Liver (tissue), 9 donors: Measurements from ENCODE around the gene EP400. TPM values are rescaled to one million over a fixed set of nuclear protein-coding genes. Genes with fewer than 3 reads are reported as not detected.
"Not testable (repeated sequence)": the region's sequence is repeated elsewhere in the genome, so short reads cannot be mapped to it uniquely, and the experiment has no call there.

Experiments used
- DNase-seq: peaks from one replicate; pipeline ENCODE4 v3.0.0-alpha.2; 2017; ENCODE audit warnings: low spot score
- H3K27ac ChIP-seq, 2 donors: one replicate each; pipeline ENCODE4 v1.7.0; 2013; ENCODE audit warnings: inconsistent platforms in 2 of 2, low read length in 2 of 2, control low read depth in 1 of 2, low read depth in 1 of 2, mild to moderate bottlenecking in 1 of 2
- H3K27me3 ChIP-seq, 4 donors: one replicate each; pipeline versions ENCODE4 v1.6.1 to v1.7.0; 2013; ENCODE audit warnings: low read length in 3 of 4, inconsistent platforms in 1 of 4, mild to moderate bottlenecking in 1 of 4, moderate library complexity in 1 of 4; ENCODE audit not compliant: control insufficient read depth in 4 of 4, insufficient read depth in 4 of 4
- H3K36me3 ChIP-seq, 4 donors: one replicate each; pipeline versions ENCODE4 v1.6.1 to v1.7.0; 2013; ENCODE audit warnings: low read length in 3 of 4, mild to moderate bottlenecking in 3 of 4, low read depth in 1 of 4, moderate library complexity in 1 of 4; ENCODE audit not compliant: control insufficient read depth in 4 of 4, insufficient read depth in 3 of 4
- H3K4me1 ChIP-seq, 4 donors: one replicate each; pipeline versions ENCODE4 v1.6.1 to v1.7.0; 2013; ENCODE audit warnings: low read length in 3 of 4, mild to moderate bottlenecking in 3 of 4, moderate library complexity in 1 of 4; ENCODE audit not compliant: control insufficient read depth in 4 of 4, insufficient read depth in 4 of 4
- H3K4me3 ChIP-seq, 3 donors: one replicate each; pipeline versions ENCODE4 v1.6.1 to v1.7.0; 2013; ENCODE audit warnings: low read length in 3 of 3, control low read depth in 1 of 3, low read depth in 1 of 3, mild to moderate bottlenecking in 1 of 3
- H3K9ac ChIP-seq, 2 donors: one replicate each; pipeline ENCODE4 v1.7.0; 2013; ENCODE audit warnings: low read length in 2 of 2, mild to moderate bottlenecking in 2 of 2, moderate library complexity in 2 of 2, control low read depth in 1 of 2, low read depth in 1 of 2
- H3K9me3 ChIP-seq, 4 donors: one replicate each; pipeline versions ENCODE4 v1.6.1 to v1.7.0; 2013; ENCODE audit warnings: low read length in 3 of 4; ENCODE audit not compliant: control insufficient read depth in 4 of 4
- EGR1 ChIP-seq, 2 donors: IDR thresholded peaks; 2 replicates each; pipeline ENCODE4 v1.6.1; 2016 to 2018; ENCODE audit warnings: antibody characterized with exemption in 2 of 2, low read depth in 2 of 2
- FOXA1 ChIP-seq: IDR thresholded peaks from 2 replicates; pipeline ENCODE4 v1.6.1; 2016; ENCODE audit warnings: antibody characterized with exemption
- FOXA2 ChIP-seq: IDR thresholded peaks from 2 replicates; pipeline ENCODE4 v1.6.1; 2016; ENCODE audit warnings: antibody characterized with exemption
- GABPA ChIP-seq, 2 donors: IDR thresholded peaks in 1 of 2; conservative IDR thresholded peaks in 1 of 2; 2 replicates each; pipeline ENCODE4 v1.6.1; 2016; ENCODE audit warnings: antibody characterized with exemption in 2 of 2, mild to moderate bottlenecking in 1 of 2, moderate library complexity in 1 of 2
- HNF4A ChIP-seq, 2 donors: conservative IDR thresholded peaks; 2 replicates each; pipeline ENCODE4 v1.6.1; 2016; ENCODE audit warnings: antibody characterized with exemption in 2 of 2, mild to moderate bottlenecking in 2 of 2
- HNF4G ChIP-seq: IDR thresholded peaks from 2 replicates; pipeline ENCODE4 v1.6.1; 2016; ENCODE audit warnings: antibody characterized with exemption
- JUND ChIP-seq, 2 donors: IDR thresholded peaks; 2 replicates each; pipeline ENCODE4 v1.6.1; 2016; ENCODE audit warnings: antibody characterized with exemption in 2 of 2
- NR2F2 ChIP-seq: IDR thresholded peaks from 2 replicates; pipeline ENCODE4 v1.6.1; 2016; ENCODE audit warnings: antibody characterized with exemption
- RAD21 ChIP-seq, 2 donors: IDR thresholded peaks; 2 replicates each; pipeline ENCODE4 v1.6.1; 2016; ENCODE audit warnings: antibody characterized with exemption in 2 of 2, mild to moderate bottlenecking in 2 of 2
- RXRA ChIP-seq, 2 donors: IDR thresholded peaks; 2 replicates each; pipeline ENCODE4 v1.6.1; 2017 to 2018; ENCODE audit warnings: antibody characterized with exemption in 2 of 2, mild to moderate bottlenecking in 1 of 2
- SP1 ChIP-seq: IDR thresholded peaks from 2 replicates; pipeline ENCODE4 v1.6.1; 2018; ENCODE audit warnings: antibody characterized with exemption, mild to moderate bottlenecking
- TAF1 ChIP-seq: conservative IDR thresholded peaks from 2 replicates; pipeline ENCODE4 v1.6.1; 2016; ENCODE audit warnings: antibody characterized with exemption, mild to moderate bottlenecking
- YY1 ChIP-seq: IDR thresholded peaks from 2 replicates; pipeline ENCODE4 v1.6.1; 2016; ENCODE audit warnings: antibody characterized with exemption, mild to moderate bottlenecking
- WGBS: extraction: QIAGEN DNeasy Blood & Tissue Kit; methylation state at CpG from one replicate; pipeline ENCODE4 v1.1.7; 2013; 5-methylcytosine and 5-hydroxymethylcytosine counted together
- polyA plus RNA-seq, 2 donors: library from polyadenylated mRNA; stranded (reverse) in 1 of 2; unstranded in 1 of 2; fragments of 200-250 nt in 1 of 2; fragments of >200 nt in 1 of 2; fragmentation: Nextera tagmentation in 1 of 2; extraction: Ambion mirVana in 1 of 2; gene quantifications; one replicate each; pipeline versions ENCODE4 v1.2.1 to v1.2.3, GENCODE V29; 2013 to 2015
- total RNA-seq, 2 donors: library from RNA; depleted of rRNA; stranded (reverse); fragments of >200 nt; gene quantifications; one replicate each; pipeline ENCODE4 v1.2.3, GENCODE V29; 2014
- TF ChIP-seq, protein P1 (sequence below): IDR thresholded peaks from 2 replicates; pipeline ENCODE4 v1.6.1; 2016; ENCODE audit warnings: antibody characterized with exemption, mild to moderate bottlenecking
- TF ChIP-seq, protein P2 (sequence below): IDR thresholded peaks from 2 replicates; pipeline ENCODE4 v1.6.1; 2016; ENCODE audit warnings: antibody characterized with exemption
- TF ChIP-seq, protein P3 (sequence below): fragments of 150-350 bp; IDR thresholded peaks from 2 replicates; pipeline ENCODE4 v1.5.1; 2017; ENCODE audit warnings: improper control_type of control experiment, low read depth, low read length; ENCODE audit not compliant: missing input control
- TF ChIP-seq, protein P4 (sequence below): IDR thresholded peaks from 2 replicates; pipeline ENCODE4 v1.6.1; 2016; ENCODE audit warnings: antibody characterized with exemption
- donor health status: healthy.
- donor health status: healthy.
- donor health status: healthy.
- donor health status: healthy.
- donor health status: healthy.

Gene EP400
- total and polyA plus RNA-seq, 4 donors = 4.7 to 12.4 (median 7.1) TPM

DNA sequence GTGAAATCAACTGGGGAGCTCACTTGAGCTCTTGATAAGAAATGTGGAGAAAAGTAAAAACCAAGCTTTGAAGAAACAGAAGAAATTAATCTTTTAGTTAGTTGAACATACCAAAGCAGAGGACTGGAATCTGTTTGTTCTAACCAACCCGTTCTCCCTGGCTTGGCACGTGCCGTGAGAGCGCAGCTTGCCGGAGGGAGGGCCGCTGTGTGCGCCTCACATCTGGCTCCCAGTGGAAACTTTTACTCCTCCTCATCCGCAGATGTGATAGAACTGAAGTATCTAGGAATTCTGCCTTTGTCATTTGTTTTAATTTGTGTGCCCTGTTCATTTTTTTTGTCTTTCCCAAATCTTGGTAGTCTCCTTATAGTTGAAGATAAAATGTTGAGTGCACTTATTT lies 129.5 kb downstream of the EP400 start (continued):
- TF ChIP-seq, protein P1, sequence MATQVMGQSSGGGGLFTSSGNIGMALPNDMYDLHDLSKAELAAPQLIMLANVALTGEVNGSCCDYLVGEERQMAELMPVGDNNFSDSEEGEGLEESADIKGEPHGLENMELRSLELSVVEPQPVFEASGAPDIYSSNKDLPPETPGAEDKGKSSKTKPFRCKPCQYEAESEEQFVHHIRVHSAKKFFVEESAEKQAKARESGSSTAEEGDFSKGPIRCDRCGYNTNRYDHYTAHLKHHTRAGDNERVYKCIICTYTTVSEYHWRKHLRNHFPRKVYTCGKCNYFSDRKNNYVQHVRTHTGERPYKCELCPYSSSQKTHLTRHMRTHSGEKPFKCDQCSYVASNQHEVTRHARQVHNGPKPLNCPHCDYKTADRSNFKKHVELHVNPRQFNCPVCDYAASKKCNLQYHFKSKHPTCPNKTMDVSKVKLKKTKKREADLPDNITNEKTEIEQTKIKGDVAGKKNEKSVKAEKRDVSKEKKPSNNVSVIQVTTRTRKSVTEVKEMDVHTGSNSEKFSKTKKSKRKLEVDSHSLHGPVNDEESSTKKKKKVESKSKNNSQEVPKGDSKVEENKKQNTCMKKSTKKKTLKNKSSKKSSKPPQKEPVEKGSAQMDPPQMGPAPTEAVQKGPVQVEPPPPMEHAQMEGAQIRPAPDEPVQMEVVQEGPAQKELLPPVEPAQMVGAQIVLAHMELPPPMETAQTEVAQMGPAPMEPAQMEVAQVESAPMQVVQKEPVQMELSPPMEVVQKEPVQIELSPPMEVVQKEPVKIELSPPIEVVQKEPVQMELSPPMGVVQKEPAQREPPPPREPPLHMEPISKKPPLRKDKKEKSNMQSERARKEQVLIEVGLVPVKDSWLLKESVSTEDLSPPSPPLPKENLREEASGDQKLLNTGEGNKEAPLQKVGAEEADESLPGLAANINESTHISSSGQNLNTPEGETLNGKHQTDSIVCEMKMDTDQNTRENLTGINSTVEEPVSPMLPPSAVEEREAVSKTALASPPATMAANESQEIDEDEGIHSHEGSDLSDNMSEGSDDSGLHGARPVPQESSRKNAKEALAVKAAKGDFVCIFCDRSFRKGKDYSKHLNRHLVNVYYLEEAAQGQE = no peak
- TF ChIP-seq YY1 (no peak), JUND (IDR thresholded peaks at IDR 0.05) (no peak), HNF4G (no peak), RAD21 (IDR thresholded peaks at IDR 0.05) (no peak), FOXA2 (no peak), RXRA (IDR thresholded peaks at IDR 0.05) (no peak)

DNA sequence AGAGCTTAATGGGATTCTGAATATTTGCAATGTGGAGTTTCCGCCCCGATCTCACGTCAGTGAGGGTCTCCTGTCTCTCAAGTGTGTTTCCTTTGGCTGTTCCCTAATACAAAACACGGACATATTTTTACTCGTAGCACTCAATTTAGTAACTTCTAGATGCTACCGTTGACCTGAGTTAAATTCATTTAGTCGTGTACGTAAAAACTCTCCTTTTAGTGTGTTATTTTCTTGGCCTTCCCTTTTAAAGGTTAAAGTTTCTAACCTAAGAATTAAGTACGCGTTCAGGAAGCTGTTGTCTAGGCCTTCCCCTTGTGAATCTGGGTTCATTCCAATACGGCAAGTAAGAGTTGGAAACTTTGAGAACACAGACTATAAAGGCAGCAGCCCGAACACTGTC lies 130.0 kb downstream of the EP400 start:
- H3K36me3 ChIP-seq = peaks cover 7 to 40% (median 30%) of the 10 kb centered on the region in 4 donors
- no peaks in the 10 kb centered on the region for H3K9me3 ChIP-seq
- H3K4me1 ChIP-seq = peaks cover 0 to 6% (median 5%) of the 10 kb centered on the region in 4 donors
- DNase-seq = no peak
- 94% methylated on average over 12 of the region's 12 CpGs for WGBS
- no peak overlapping the region for H3K9ac ChIP-seq
- no peak overlapping the region for H3K4me3 ChIP-seq
- no peaks in the 10 kb centered on the region for H3K27me3 ChIP-seq
- TF ChIP-seq JUND (IDR thresholded peaks at IDR 0.05) (no peak), HNF4G (no peak), YY1 (no peak), TAF1 (no peak), FOXA1 (no peak), RXRA (IDR thresholded peaks at IDR 0.05) (no peak), GABPA (IDR thresholded peaks at IDR 0.05 in 1 of 2, conservative IDR thresholded peaks at IDR 0.05 in 1 of 2) (no peak), HNF4A (conservative IDR thresholded peaks at IDR 0.05) (no peak), NR2F2 (no peak), RAD21 (IDR thresholded peaks at IDR 0.05) (no peak), FOXA2 (no peak), EGR1 (IDR thresholded peaks at IDR 0.05; ENCODE audit: low read depth in 2 of 2) (no peak), SP1 (no peak)
- TF ChIP-seq, protein P2, sequence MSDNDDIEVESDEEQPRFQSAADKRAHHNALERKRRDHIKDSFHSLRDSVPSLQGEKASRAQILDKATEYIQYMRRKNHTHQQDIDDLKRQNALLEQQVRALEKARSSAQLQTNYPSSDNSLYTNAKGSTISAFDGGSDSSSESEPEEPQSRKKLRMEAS = no peak
- TF ChIP-seq, protein P3, sequence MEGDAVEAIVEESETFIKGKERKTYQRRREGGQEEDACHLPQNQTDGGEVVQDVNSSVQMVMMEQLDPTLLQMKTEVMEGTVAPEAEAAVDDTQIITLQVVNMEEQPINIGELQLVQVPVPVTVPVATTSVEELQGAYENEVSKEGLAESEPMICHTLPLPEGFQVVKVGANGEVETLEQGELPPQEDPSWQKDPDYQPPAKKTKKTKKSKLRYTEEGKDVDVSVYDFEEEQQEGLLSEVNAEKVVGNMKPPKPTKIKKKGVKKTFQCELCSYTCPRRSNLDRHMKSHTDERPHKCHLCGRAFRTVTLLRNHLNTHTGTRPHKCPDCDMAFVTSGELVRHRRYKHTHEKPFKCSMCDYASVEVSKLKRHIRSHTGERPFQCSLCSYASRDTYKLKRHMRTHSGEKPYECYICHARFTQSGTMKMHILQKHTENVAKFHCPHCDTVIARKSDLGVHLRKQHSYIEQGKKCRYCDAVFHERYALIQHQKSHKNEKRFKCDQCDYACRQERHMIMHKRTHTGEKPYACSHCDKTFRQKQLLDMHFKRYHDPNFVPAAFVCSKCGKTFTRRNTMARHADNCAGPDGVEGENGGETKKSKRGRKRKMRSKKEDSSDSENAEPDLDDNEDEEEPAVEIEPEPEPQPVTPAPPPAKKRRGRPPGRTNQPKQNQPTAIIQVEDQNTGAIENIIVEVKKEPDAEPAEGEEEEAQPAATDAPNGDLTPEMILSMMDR = no peak
- TF ChIP-seq, protein P4, sequence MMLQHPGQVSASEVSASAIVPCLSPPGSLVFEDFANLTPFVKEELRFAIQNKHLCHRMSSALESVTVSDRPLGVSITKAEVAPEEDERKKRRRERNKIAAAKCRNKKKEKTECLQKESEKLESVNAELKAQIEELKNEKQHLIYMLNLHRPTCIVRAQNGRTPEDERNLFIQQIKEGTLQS = no peak
- TF ChIP-seq, protein P1 = no peak
- H3K27ac ChIP-seq = no peak overlapping the region

DNA sequence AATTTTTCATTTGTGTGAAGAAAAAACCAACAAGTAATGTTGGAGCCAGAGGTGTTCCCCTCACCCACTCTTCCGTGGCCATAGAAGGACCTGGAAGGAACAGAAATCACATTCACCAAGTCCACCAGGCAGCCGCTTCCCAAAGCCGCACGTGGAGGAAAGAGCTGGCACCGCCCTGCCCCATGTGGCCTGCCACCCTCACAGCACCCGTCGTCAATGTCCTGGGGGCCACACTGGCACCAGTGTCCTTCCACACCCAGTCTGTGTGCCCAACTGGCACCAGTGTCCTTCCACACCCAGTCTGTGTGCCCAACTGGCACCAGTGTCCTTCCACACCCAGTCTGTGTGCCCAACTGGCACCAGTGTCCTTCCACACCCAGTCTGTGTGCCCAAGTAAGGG lies 130.8 kb downstream of the EP400 start:
- WGBS = 92% methylated on average over 7 of the region's 7 CpGs
- not testable (repeated sequence) for H3K9ac ChIP-seq, H3K27me3 ChIP-seq, H3K9me3 ChIP-seq, H3K27ac ChIP-seq, DNase-seq, H3K4me3 ChIP-seq
- Histone ChIP-seq H3K36me3 (peaks cover 7 to 31% (median 26%) of the 10 kb centered on the region in 4 donors), H3K4me1 (peaks cover 0 to 12% (median 5%) of the 10 kb centered on the region in 4 donors)
